Right lung (tissue), 5 donors: ENCODE measurements around the gene HUNK. TPM values are rescaled to one million over a fixed set of nuclear protein-coding genes. Genes with fewer than 3 reads are reported as not detected.

Source experiments
- DNase-seq, 2 donors: peaks; one replicate each; pipeline ENCODE4 v3.0.0-alpha.2; 2013
- polyA plus RNA-seq, 5 donors: library from polyadenylated mRNA; unstranded; fragments of 120-200 nt; gene quantifications; one replicate each; pipeline versions ENCODE4 v1.2.1 to v1.2.3, GENCODE V29; 2013; ENCODE audit warnings: inconsistent platforms in 1 of 5, low replicate concordance in 1 of 5; ENCODE audit not compliant: insufficient read length in 5 of 5, insufficient read depth in 1 of 5

The HUNK gene
- polyA plus RNA-seq, 5 donors, result 4.9 to 8.7 (median 7.3) TPM

GRCh38 chr21:31894457-31894856 lies 21.6 kb downstream of the HUNK start:
- no peak for DNase-seq

GRCh38 chr21:31895077-31895835 lies 22.4 kb downstream of the HUNK start:
- DNase-seq, result no peak

- no peak for DNase-seq
Observed at GRCh38 chr21:31896019-31896418, 23.2 kb downstream of the HUNK start.

GRCh38 chr21:31897311-31897710 lies 24.5 kb downstream of the HUNK start:
- no peak for DNase-seq

- DNase-seq, result no peak
Observed at GRCh38 chr21:31898933-31899630, 26.3 kb downstream of the HUNK start.

GRCh38 chr21:31900121-31900895 lies 27.5 kb downstream of the HUNK start:
- no peak for DNase-seq

- no peak for DNase-seq
Observed at GRCh38 chr21:31901315-31901714, 28.5 kb downstream of the HUNK start.

GRCh38 chr21:31902438-31902837 lies 29.6 kb downstream of the HUNK start:
- DNase-seq, result no peak

- no peak for DNase-seq
Observed at GRCh38 chr21:31903896-31904295, 31.1 kb downstream of the HUNK start.

GRCh38 chr21:31905503-31906451 lies 33.0 kb downstream of the HUNK start:
- DNase-seq, result no peak

GRCh38 chr21:31908106-31909031 lies 35.5 kb downstream of the HUNK start:
- peak in 1 of 2 donors; percentile 24 for DNase-seq

GRCh38 chr21:31909153-31910073 lies 36.6 kb downstream of the HUNK start:
- DNase-seq, result no peak

GRCh38 chr21:31910074-31910470 lies 37.3 kb downstream of the HUNK start:
- no peak for DNase-seq

GRCh38 chr21:31911138-31911907 lies 38.5 kb downstream of the HUNK start:
- DNase-seq, result no peak

GRCh38 chr21:31912501-31912900 lies 39.7 kb downstream of the HUNK start:
- DNase-seq, result no peak

GRCh38 chr21:31913182-31913608 lies 40.4 kb downstream of the HUNK start:
- DNase-seq, result no peak

GRCh38 chr21:31914472-31914871 lies 41.7 kb downstream of the HUNK start:
- DNase-seq, result no peak

GRCh38 chr21:31915566-31915965 lies 42.7 kb downstream of the HUNK start:
- DNase-seq, result no peak
